Esophagus squamous epithelium (tissue), 4 donors: ENCODE measurements around the gene SYT13.

Experiments used
- CTCF ChIP-seq, 6 experiments: fragments of 450-650 bp in 4 of 6; fragments of 200-600 bp in 2 of 6; sonication (generic) in 2 of 6; IDR thresholded peaks; one replicate each; pipeline ENCODE4 v1.5.1; 2016 to 2019; ENCODE audit warnings: antibody characterized with exemption in 6 of 6, mild to moderate bottlenecking in 4 of 6, moderate library complexity in 4 of 6
- POLR2A ChIP-seq, 4 donors: fragments of 450-650 bp; IDR thresholded peaks; one replicate each; pipeline ENCODE4 v1.6.1; 2017; ENCODE audit warnings: antibody characterized with exemption in 4 of 4, mild to moderate bottlenecking in 4 of 4, moderate library complexity in 3 of 4

GRCh38 chr11:45224766-45225165 lies 61.4 kb downstream of the SYT13 start:
- TF ChIP-seq CTCF (IDR thresholded peaks at IDR 0.05) = no peak
- no peak for TF ChIP-seq POLR2A (IDR thresholded peaks at IDR 0.05)
